Measurements from ENCODE around the gene PGM5. TPM values are rescaled to one million over a fixed set of nuclear protein-coding genes. Genes with fewer than 3 reads are reported as not detected.

The PGM5 gene
- total and polyA plus RNA-seq, 2 of the 4 experiments (the other 2 are of a cell fraction) = 8.3 to 14.7 TPM

- Histone ChIP-seq H3K4me2 (ENCODE audit: low read depth, low read length) (no peak overlapping the region; the same call in 1 of the 2 replicates), H2AFZ (replicated peaks; ENCODE audit: low read length, poor library complexity) (no peak overlapping the region), H3K23ac (ENCODE audit: low read depth, low read length) (no peak overlapping the region), H3K9me1 (ENCODE audit: insufficient read depth, low read length) (no peaks in the 10 kb centered on the region), H4K5ac (ENCODE audit: low read depth, low read length) (no peak overlapping the region), H3K18ac (ENCODE audit: low read depth, low read length) (no peak overlapping the region), H2BK15ac (ENCODE audit: low read depth, low read length) (no peak overlapping the region), H3K79me1 (ENCODE audit: low read depth in 1 of 2, low read length in 2 of 2) (no peaks in the 10 kb centered on the region), H3K4me3 (ENCODE audit: insufficient read depth, low read depth, low read length) (no peak overlapping the region), H4K8ac (ENCODE audit: low read depth in 2 of 2, low read length in 2 of 2) (no peak overlapping the region), H3K56ac (ENCODE audit: extremely low read depth, insufficient read depth, low read length) (no peak overlapping the region), H3K36me3 (ENCODE audit: control insufficient read depth, insufficient read depth, low read length) (no peaks in the 10 kb centered on the region), H2AK9ac (replicated peaks; ENCODE audit: low read depth, low read length, poor library complexity) (no peak overlapping the region), H3K4me1 (ENCODE audit: control insufficient read depth, insufficient read depth, low read length) (no peaks in the 10 kb centered on the region), H3K9me3 (ENCODE audit: control insufficient read depth, insufficient read depth, low read length) (no peaks in the 10 kb centered on the region), H2BK5ac (ENCODE audit: low read depth, low read length, poor library complexity, severe bottlenecking) (peak overlapping the region; percentile 45), H3K27ac (ENCODE audit: insufficient read depth, low read length) (no peak overlapping the region), H3K9ac (ENCODE audit: low read depth, low read length) (no peak overlapping the region), H4K20me1 (ENCODE audit: insufficient read depth, low read length) (no peaks in the 10 kb centered on the region), H4K91ac (ENCODE audit: insufficient read depth, low read depth, low read length) (no peak overlapping the region), H2BK120ac (ENCODE audit: low read depth, low read length) (no peak overlapping the region), H3K27me3 (ENCODE audit: control insufficient read depth, insufficient read depth, low read length) (no peaks in the 10 kb centered on the region), H3K4ac (ENCODE audit: low read depth, low read length) (no peak overlapping the region), H2AK5ac (ENCODE audit: low read depth, low read length) (no peak overlapping the region), H2BK20ac (ENCODE audit: low read depth, low read length) (no peak overlapping the region), H3K14ac (replicated peaks; ENCODE audit: low read depth, low read length) (no peak overlapping the region)
- ATAC-seq (ENCODE audit: low read depth) = peak; percentile 91
- BruUV-seq (replicated peaks) = no TSS peak
- WGBS, 2 experiments (ENCODE audit: extremely low coverage in 2 of 2, insufficient read length in 1 of 2) = no CpG with 5 or more reads among the region's 3 CpGs
- ChIA-PET CTCF (interaction anchor here (1.3 kb wide), 1 partner anchor 16 kb away, joined by 3 read pairs; no protein-coding TSS in a partner anchor), POLR2A (ENCODE audit: unreplicated experiment) (interaction anchor here (0.6 to 0.7 kb wide), 2 partner anchors 14 to 19 kb away, joined by 3 to 9 read pairs; no protein-coding TSS in a partner anchor)
- peak; percentile 93 for DNase-seq
- dilution Hi-C loops (cut with HindIII; ENCODE audit: low sequenced_read_pairs, unreplicated experiment) = no loop called here
- in situ Hi-C loops (cut with MboI; ENCODE audit: low sequenced_read_pairs) = no loop called here
- intact Hi-C loops (cut with micrococcal nuclease) = no loop called here
- no peak for TF ChIP-seq POLR2A (IDR thresholded peaks at IDR 0.05; ENCODE audit: low read depth, low read length)
- TF ChIP-seq NFE2L2 (IDR thresholded peaks at IDR 0.05; ENCODE audit: low read depth, low read length) = no peak
- TF ChIP-seq ELK1 (IDR thresholded peaks at IDR 0.05; ENCODE audit: borderline replicate concordance, low read depth, low read length) = no peak
- no peak for TF ChIP-seq RCOR1 (IDR thresholded peaks at IDR 0.05; ENCODE audit: insufficient replicate concordance, low read length)
- TF ChIP-seq MXI1 (IDR thresholded peaks at IDR 0.05; ENCODE audit: borderline replicate concordance, low read depth, low read length) = no peak
- peak; percentile 80 for TF ChIP-seq FOS (IDR thresholded peaks at IDR 0.05; ENCODE audit: low read depth, low read length)
- TF ChIP-seq SMC3 (IDR thresholded peaks at IDR 0.05; ENCODE audit: low read depth, low read length) = no peak
- TF ChIP-seq RAD21 (IDR thresholded peaks at IDR 0.05; ENCODE audit: low read length) = no peak
- TF ChIP-seq CHD1 (IDR thresholded peaks at IDR 0.05; ENCODE audit: low read depth, low read length) = no peak
- TF ChIP-seq MAZ (IDR thresholded peaks at IDR 0.05; ENCODE audit: borderline replicate concordance, low read depth, low read length) = no peak
- 0 out of 2 replicates have a peak, but pooled peaks have one; percentile 19 for TF ChIP-seq CEBPB (IDR thresholded peaks at IDR 0.05; ENCODE audit: low read depth, low read length)
- TF ChIP-seq BHLHE40 (IDR thresholded peaks at IDR 0.05; ENCODE audit: low read depth, low read length) = 0 out of 2 replicates have a peak, but pooled peaks have one; percentile 22
- TF ChIP-seq, protein P1, sequence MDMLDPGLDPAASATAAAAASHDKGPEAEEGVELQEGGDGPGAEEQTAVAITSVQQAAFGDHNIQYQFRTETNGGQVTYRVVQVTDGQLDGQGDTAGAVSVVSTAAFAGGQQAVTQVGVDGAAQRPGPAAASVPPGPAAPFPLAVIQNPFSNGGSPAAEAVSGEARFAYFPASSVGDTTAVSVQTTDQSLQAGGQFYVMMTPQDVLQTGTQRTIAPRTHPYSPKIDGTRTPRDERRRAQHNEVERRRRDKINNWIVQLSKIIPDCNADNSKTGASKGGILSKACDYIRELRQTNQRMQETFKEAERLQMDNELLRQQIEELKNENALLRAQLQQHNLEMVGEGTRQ (IDR thresholded peaks at IDR 0.05; ENCODE audit: low read depth, low read length) = no peak
- no peak for TF ChIP-seq RFX5 (IDR thresholded peaks at IDR 0.05; ENCODE audit: low read depth, low read length)
- no peak for TF ChIP-seq MAFK (IDR thresholded peaks at IDR 0.05; ENCODE audit: low read depth, low read length)
These were observed 196.5 kb downstream of the PGM5 start for GRCh38 chr9:68552700-68553476.
